Epidermal melanocyte (primary cell): ENCODE measurements around the gene EPSTI1.

Experiments used
- DNase-seq: peaks from one replicate; pipeline ENCODE4 v3.0.0; 2011; ENCODE audit warnings: low spot score; ENCODE audit not compliant: insufficient read length

EPSTI1 gene

DNA sequence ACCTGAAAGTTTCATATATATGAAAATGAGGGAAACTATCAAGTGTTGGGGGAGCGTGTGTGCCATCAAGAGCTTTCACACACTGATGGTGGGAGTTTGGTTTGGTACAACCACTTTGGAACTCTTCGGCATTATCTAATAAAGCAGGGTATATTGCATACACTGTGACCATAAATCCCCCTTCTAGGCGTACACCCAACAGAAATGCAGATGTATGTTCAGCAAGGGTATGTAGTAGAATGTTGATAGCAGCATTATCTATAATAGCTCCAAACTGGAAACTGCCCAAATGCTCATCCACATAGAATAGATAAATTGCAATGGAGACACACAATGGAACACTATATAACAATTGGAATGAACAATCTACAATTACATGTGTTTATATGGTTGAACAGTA is 139.9 kb downstream of the EPSTI1 start:
- DNase-seq, result no peak

DNA sequence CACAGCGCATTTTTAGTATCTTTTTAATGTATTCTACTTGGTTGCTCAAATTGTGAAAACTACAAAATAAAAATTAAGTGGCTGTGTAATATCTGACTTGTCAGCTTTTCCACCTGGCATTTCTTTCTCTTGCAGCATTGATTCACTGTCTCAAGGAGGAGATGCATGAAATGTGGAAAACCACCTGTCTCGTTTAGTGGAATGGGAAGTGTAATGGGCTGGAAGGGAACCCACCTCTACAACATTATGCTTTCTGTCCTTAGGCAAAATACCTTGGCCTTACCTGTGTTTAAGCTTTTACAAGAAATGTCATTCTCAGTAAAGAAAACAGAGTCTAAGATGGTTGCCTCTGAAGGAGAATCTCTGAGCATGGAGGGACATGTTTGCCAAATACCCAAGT is 142.8 kb downstream of the EPSTI1 start:
- DNase-seq, result no peak

DNA sequence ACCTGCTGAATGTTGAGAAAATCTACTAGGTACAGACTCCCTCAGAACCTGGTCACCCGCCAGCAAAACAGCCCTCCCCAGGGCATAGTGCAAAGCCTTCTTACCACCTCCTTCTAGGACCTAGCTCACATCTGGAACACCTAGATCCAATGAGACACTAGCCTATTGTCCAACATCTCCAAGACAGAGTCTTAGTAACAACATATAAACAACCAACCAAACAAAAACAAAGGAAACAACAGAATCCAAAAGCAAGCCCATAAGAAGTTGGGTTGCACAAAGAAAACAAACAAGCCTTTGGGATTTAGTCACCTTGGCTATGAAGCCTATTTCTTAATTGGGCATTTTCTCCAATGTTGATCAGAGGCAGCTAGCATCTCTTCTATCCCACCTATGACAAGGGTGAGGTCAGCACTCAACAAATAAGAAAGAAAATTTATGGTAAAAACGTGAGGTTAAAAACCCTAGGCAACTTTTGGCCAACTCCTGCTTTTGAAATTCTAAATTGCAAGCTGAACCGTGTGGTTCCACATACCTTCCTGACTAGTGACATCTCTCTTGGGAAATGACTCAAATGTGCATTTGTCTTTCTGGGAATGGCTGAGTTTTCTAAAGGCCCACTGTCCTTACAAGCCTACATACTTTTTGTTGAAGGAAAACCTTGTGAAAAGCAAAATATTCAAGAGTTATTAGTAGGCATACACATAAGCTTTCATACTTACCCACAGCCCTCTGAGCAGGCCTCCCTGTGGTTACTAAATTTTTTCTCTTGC is 144.0 kb downstream of the EPSTI1 start:
- DNase-seq, result no peak

- no peak for DNase-seq
Observed at GRCh38 chr13:42836930-42837690, 154.9 kb downstream of the EPSTI1 start.
